ENCODE results near the gene PROSER3.
A peak's percentile ranks its signal among the peaks of the same experiment; 100 is the strongest.

The PROSER3 gene

GRCh38 chr19:35738887-35739229 lies 19.1 kb upstream of the PROSER3 start:
- DNase-seq (ENCODE audit: low read depth): no peak

GRCh38 chr19:35739275-35740107 lies 18.5 kb upstream of the PROSER3 start:
- DNase-seq (ENCODE audit: low read depth): no peak

GRCh38 chr19:35740108-35740422 lies 17.9 kb upstream of the PROSER3 start:
- DNase-seq (ENCODE audit: low read depth): no peak

GRCh38 chr19:35740423-35741202 lies 17.4 kb upstream of the PROSER3 start:
- DNase-seq (ENCODE audit: low read depth): peak; percentile 94

- no peak for DNase-seq (ENCODE audit: low read depth)
These were observed 16.8 kb upstream of the PROSER3 start for GRCh38 chr19:35741203-35741515.

GRCh38 chr19:35742121-35742724 lies 15.8 kb upstream of the PROSER3 start, which contains the start of gene IGFLR1:
TSS of gene IGFLR1 (minus strand) at chr19:35742452. CDS start at chr19:35741180, 1,272 bp downstream.
- DNase-seq (ENCODE audit: low read depth): peak; percentile 37

- no peak for DNase-seq (ENCODE audit: low read depth)
These were observed 14.1 kb upstream of the PROSER3 start for GRCh38 chr19:35743640-35744429.

- DNase-seq (ENCODE audit: low read depth): peak; percentile 87
These were observed 13.3 kb upstream of the PROSER3 start for GRCh38 chr19:35744430-35745327.

GRCh38 chr19:35745328-35746086 lies 12.5 kb upstream of the PROSER3 start, which contains the start of the genes PSENEN and U2AF1L4:
TSS of gene PSENEN (plus strand) at chr19:35745651. CDS start at chr19:35745931, 280 bp downstream.
TSS of gene U2AF1L4 (minus strand) at chr19:35745418. CDS start at chr19:35745391, 27 bp downstream.
- DNase-seq (ENCODE audit: low read depth): peak; percentile 91

GRCh38 chr19:35746087-35746462 lies 11.9 kb upstream of the PROSER3 start:
- DNase-seq (ENCODE audit: low read depth): no peak

GRCh38 chr19:35746531-35746930 lies 11.4 kb upstream of the PROSER3 start:
- no peak for DNase-seq (ENCODE audit: low read depth)

GRCh38 chr19:35748106-35749020 lies 9.6 kb upstream of the PROSER3 start, which contains the start of gene LIN37:
TSS of gene LIN37 (plus strand) at chr19:35748576. CDS start at chr19:35748725, 149 bp downstream.
- DNase-seq (ENCODE audit: low read depth): peak; percentile 98

- DNase-seq (ENCODE audit: low read depth): no peak
These were observed 7.8 kb upstream of the PROSER3 start for GRCh38 chr19:35750167-35750566.

GRCh38 chr19:35751839-35752745 lies 5.9 kb upstream of the PROSER3 start:
- DNase-seq (ENCODE audit: low read depth): no peak

- no peak for DNase-seq (ENCODE audit: low read depth)
These were observed 5.1 kb upstream of the PROSER3 start for GRCh38 chr19:35752746-35753350.

GRCh38 chr19:35753634-35754369 lies 4.2 kb upstream of the PROSER3 start:
- no peak for DNase-seq (ENCODE audit: low read depth)

Measured in activated T-cell treated with anti-CD3 and anti-CD28 coated beads for 1 hour (primary cell).